ENCODE results near the gene ANGPTL8.

GRCh38 chr19:11244846-11245589 lies 5.6 kb downstream of the ANGPTL8 start:
- TF ChIP-seq ESRRG (CRISPR knock-in tag; IDR thresholded peaks at IDR 0.05) (no peak), PPARA (CRISPR knock-in tag; IDR thresholded peaks at IDR 0.05; ENCODE audit: borderline replicate concordance) (no peak), CREB5 (CRISPR knock-in tag; IDR thresholded peaks at IDR 0.05; ENCODE audit: low read depth) (no peak), ZC3H10 (CRISPR knock-in tag; IDR thresholded peaks at IDR 0.05) (no peak), ZFP30 (CRISPR knock-in tag; IDR thresholded peaks at IDR 0.05) (no peak), POU6F1 (CRISPR knock-in tag; IDR thresholded peaks at IDR 0.05; ENCODE audit: borderline replicate concordance, low read depth) (no peak)

Measured in SK-N-SH treated with all-trans-retinoic acid at 6 μM for 48 hours (cell line).